H1 (cell line): ENCODE data around the gene GPSM3. TPM values are rescaled to one million over a fixed set of nuclear protein-coding genes. Genes with fewer than 3 reads are reported as not detected.

ENCODE experiments used
- ATF2 ChIP-seq: IDR thresholded peaks from 2 replicates; pipeline ENCODE4 v1.6.1; 2012; ENCODE audit warnings: low read length, inconsistent platforms
- CBX5 ChIP-seq: fragments of 300-800, 300-1000 bp; sonication (generic); IDR thresholded peaks from 2 replicates; pipeline ENCODE4 v1.7.1; 2016; ENCODE audit warnings: antibody characterized with exemption, low read length, low read depth
- CHD7 ChIP-seq: fragments of 300-600 bp; sonication (generic); IDR thresholded peaks from 2 replicates; pipeline ENCODE4 v1.7.1; 2012; ENCODE audit warnings: low read length, moderate library complexity, mild to moderate bottlenecking, inconsistent platforms; ENCODE audit not compliant: insufficient replicate concordance
- EGR1 ChIP-seq: IDR thresholded peaks from 2 replicates; pipeline ENCODE4 v1.6.1; 2011; ENCODE audit warnings: low read depth, low read length, borderline replicate concordance
- GTF2F1 ChIP-seq: IDR thresholded peaks from 2 replicates; pipeline ENCODE4 v1.6.1; 2012; ENCODE audit warnings: low read depth, low read length, improper control_type of control experiment, borderline replicate concordance
- JUN ChIP-seq: IDR thresholded peaks from 2 replicates; pipeline ENCODE4 v1.6.1; 2011; ENCODE audit warnings: low read depth, mild to moderate bottlenecking, improper control_type of control experiment, low read length
- JUND ChIP-seq: IDR thresholded peaks from 2 replicates; pipeline ENCODE4 v1.6.1; 2011; ENCODE audit warnings: mild to moderate bottlenecking, improper control_type of control experiment, low read length
- NANOG ChIP-seq: IDR thresholded peaks from 2 replicates; pipeline ENCODE4 v1.6.1; 2011; ENCODE audit warnings: low read length, low read depth, mild to moderate bottlenecking, inconsistent platforms; ENCODE audit not compliant: insufficient read depth, poor library complexity, severe bottlenecking
- POLR2A ChIP-seq, 2 experiments: IDR thresholded peaks; 1 replicate in 1 of 2; 2 replicates in 1 of 2; pipeline ENCODE4 v1.6.1; 2011; ENCODE audit warnings: low read depth in 2 of 2, low read length in 2 of 2, mild to moderate bottlenecking in 2 of 2; ENCODE audit errors: control extremely low read depth in 1 of 2
- SIN3A ChIP-seq, 2 experiments: IDR thresholded peaks in 1 of 2; conservative IDR thresholded peaks in 1 of 2; 2 replicates each; pipeline ENCODE4 v1.6.1; 2011 to 2012; ENCODE audit warnings: low read length in 2 of 2, improper control_type of control experiment in 1 of 2, low read depth in 1 of 2, mild to moderate bottlenecking in 1 of 2
- SP1 ChIP-seq: IDR thresholded peaks from 2 replicates; pipeline ENCODE4 v1.6.1; 2011; ENCODE audit warnings: low read depth, low read length
- polyA plus RNA-seq, 7 experiments: library from polyadenylated mRNA; depleted of rRNA in 3 of 7; stranded (reverse) in 5 of 7; unstranded in 2 of 7; fragments of >200 nt in 5 of 7; fragments of 200-250 nt in 2 of 7; gene quantifications; 1 replicate in 5 of 7; 2 replicates in 1 of 7; 4 replicates in 1 of 7; pipeline versions ENCODE4 v1.2.1 to v1.2.3, GENCODE V29; 2011 to 2013; ENCODE audit warnings: missing spikeins in 2 of 7, mixed read lengths in 2 of 7
- total RNA-seq: library from RNA; stranded (reverse); fragmentation: NEBNext Ultra II Directional; extraction: Animal tissue kit (Norgen Biotek cat#: 25700); gene quantifications from 2 replicates; pipeline ENCODE4 v1.2.1, GENCODE V29; 2021

Gene GPSM3
- total and polyA plus RNA-seq, 2 of the 8 experiments (the other 6 are each of a cell fraction or from before 2014, with no cell fraction given), result 6.6 to 9.8 TPM

- TF ChIP-seq CHD7, result no peak
- TF ChIP-seq JUND, result no peak
- TF ChIP-seq POLR2A (IDR thresholded peaks at IDR 0.05; ENCODE audit: control extremely low read depth in 1 of 2, low read depth in 2 of 2, low read length in 2 of 2), result no peak
- TF ChIP-seq JUN, result no peak
- TF ChIP-seq GTF2F1, result no peak
- no peak for TF ChIP-seq NANOG
- no peak for TF ChIP-seq CBX5
- no peak for TF ChIP-seq ATF2
- no peak for TF ChIP-seq EGR1
- TF ChIP-seq SIN3A (conservative IDR thresholded peaks at IDR 0.05 in 1 of 2, IDR thresholded peaks at IDR 0.05 in 1 of 2; ENCODE audit: low read depth in 1 of 2, low read length in 2 of 2), result no peak
- TF ChIP-seq SP1, result no peak
These were observed 18.0 kb downstream of the GPSM3 start (continued) for GRCh38 chr6:32174416-32174815.
